Effector memory CD8-positive, alpha-beta T cell (primary cell): Measurements from ENCODE around the gene TRPM2.
"Not testable (repeated sequence)": the region's sequence is repeated elsewhere in the genome, so short reads cannot be mapped to it uniquely, and the experiment has no call there.

ENCODE experiments used
- ATAC-seq: fragments of 150-1000 bp; cut with Tn5 transposase; replicated peaks from 2 replicates; pipeline ENCODE4 v1.10.0; 2021; ENCODE audit warnings: mild to moderate bottlenecking, moderate library complexity
- DNase-seq, 3 experiments: peaks; one replicate each; pipeline ENCODE4 v3.0.0; 2021
- H3K27ac Mint-ChIP-seq, 2 donors: one replicate each; pipeline ENCODE4 v1.8.0; 2022; ENCODE audit warnings: mild to moderate bottlenecking in 2 of 2, mixed read lengths in 2 of 2, moderate library complexity in 2 of 2
- H3K27me3 Mint-ChIP-seq, 2 donors: one replicate each; pipeline ENCODE4 v1.8.0; 2022; ENCODE audit warnings: mixed read lengths in 2 of 2
- H3K36me3 Mint-ChIP-seq: one replicate; pipeline ENCODE4 v1.8.0; 2022; ENCODE audit warnings: mild to moderate bottlenecking, moderate library complexity, mixed read lengths; ENCODE audit not compliant: insufficient read depth
- H3K4me1 Mint-ChIP-seq, 2 donors: one replicate each; pipeline ENCODE4 v1.8.0; 2022; ENCODE audit warnings: low read depth in 2 of 2, mixed read lengths in 2 of 2
- H3K4me3 Mint-ChIP-seq, 2 donors: one replicate each; pipeline ENCODE4 v1.8.0; 2022; ENCODE audit warnings: mild to moderate bottlenecking in 2 of 2, mixed read lengths in 2 of 2, moderate library complexity in 2 of 2
- H3K9me3 Mint-ChIP-seq, 2 donors: one replicate each; pipeline ENCODE4 v1.8.0; 2022; ENCODE audit warnings: mixed read lengths in 2 of 2

TRPM2 gene

GRCh38 chr21:44413566-44414290 lies 60.3 kb downstream of the TRPM2 start:
- ATAC-seq: no peak
- H3K36me3 Mint-ChIP-seq: no peaks in the 10 kb centered on the region
- no peak overlapping the region for H3K4me3 Mint-ChIP-seq
- H3K27ac Mint-ChIP-seq: no peak overlapping the region
- H3K27me3 Mint-ChIP-seq: no peaks in the 10 kb centered on the region
- no peak for DNase-seq
- H3K9me3 Mint-ChIP-seq: no peaks in the 10 kb centered on the region
- no peaks in the 10 kb centered on the region for H3K4me1 Mint-ChIP-seq

- Mint-ChIP-seq H3K4me3 (no peak overlapping the region), H3K36me3 (no peaks in the 10 kb centered on the region), H3K4me1 (no peaks in the 10 kb centered on the region), H3K27me3 (no peaks in the 10 kb centered on the region), H3K27ac (no peak overlapping the region), H3K9me3 (peaks cover 1 to 5% of the 10 kb centered on the region in 2 donors)
- DNase-seq (no peak), ATAC-seq (no peak)
Measured at GRCh38 chr21:44414291-44415072, 61.1 kb downstream of the TRPM2 start.

- Mint-ChIP-seq H3K4me1 (no peaks in the 10 kb centered on the region), H3K36me3 (no peaks in the 10 kb centered on the region), H3K9me3 (peaks cover 5 to 9% of the 10 kb centered on the region in 2 donors), H3K4me3 (no peak overlapping the region), H3K27ac (peak overlapping the region in 1 of 2 donors; percentile 10), H3K27me3 (no peaks in the 10 kb centered on the region)
- DNase-seq (no peak), ATAC-seq (no peak)
Measured at GRCh38 chr21:44415073-44416025, 61.9 kb downstream of the TRPM2 start.

- ATAC-seq (no peak), DNase-seq (no peak)
- Mint-ChIP-seq H3K9me3 (peaks cover 5 to 9% of the 10 kb centered on the region in 2 donors), H3K27ac (no peak overlapping the region), H3K4me3 (no peak overlapping the region), H3K4me1 (no peaks in the 10 kb centered on the region), H3K36me3 (no peaks in the 10 kb centered on the region), H3K27me3 (no peaks in the 10 kb centered on the region)
Measured at GRCh38 chr21:44416193-44416592, 62.8 kb downstream of the TRPM2 start.

GRCh38 chr21:44417621-44418107 lies 64.2 kb downstream of the TRPM2 start:
- H3K4me3 Mint-ChIP-seq, ATAC-seq, DNase-seq, H3K4me1 Mint-ChIP-seq, H3K27ac Mint-ChIP-seq, H3K36me3 Mint-ChIP-seq, H3K9me3 Mint-ChIP-seq, H3K27me3 Mint-ChIP-seq: not testable (repeated sequence)

GRCh38 chr21:44418108-44418875 lies 64.9 kb downstream of the TRPM2 start:
- H3K27me3 Mint-ChIP-seq: no peaks in the 10 kb centered on the region
- H3K4me3 Mint-ChIP-seq: no peak overlapping the region
- H3K9me3 Mint-ChIP-seq: peaks cover 5 to 9% of the 10 kb centered on the region in 2 donors
- no peak for DNase-seq
- no peak for ATAC-seq
- peak overlapping the region in 1 of 2 donors; percentile 46 for H3K27ac Mint-ChIP-seq
- no peaks in the 10 kb centered on the region for H3K4me1 Mint-ChIP-seq
- H3K36me3 Mint-ChIP-seq: no peaks in the 10 kb centered on the region

- no peaks in the 10 kb centered on the region for H3K27me3 Mint-ChIP-seq
- no peak for ATAC-seq
- no peaks in the 10 kb centered on the region for H3K36me3 Mint-ChIP-seq
- DNase-seq: no peak
- no peaks in the 10 kb centered on the region for H3K4me1 Mint-ChIP-seq
- H3K4me3 Mint-ChIP-seq: no peak overlapping the region
- no peak overlapping the region for H3K27ac Mint-ChIP-seq
- H3K9me3 Mint-ChIP-seq: peaks cover 5 to 9% of the 10 kb centered on the region in 2 donors
Measured at GRCh38 chr21:44418876-44419230, 65.4 kb downstream of the TRPM2 start.

GRCh38 chr21:44419679-44420078 lies 66.3 kb downstream of the TRPM2 start:
- Mint-ChIP-seq H3K36me3 (no peaks in the 10 kb centered on the region), H3K4me3 (no peak overlapping the region), H3K4me1 (no peaks in the 10 kb centered on the region), H3K27ac (peak overlapping the region in 1 of 2 donors; percentile 4), H3K27me3 (no peaks in the 10 kb centered on the region), H3K9me3 (peaks cover 5 to 9% of the 10 kb centered on the region in 2 donors)
- no peak for ATAC-seq
- no peak for DNase-seq

GRCh38 chr21:44420416-44421205 lies 67.2 kb downstream of the TRPM2 start:
- peaks cover 5 to 9% of the 10 kb centered on the region in 2 donors for H3K9me3 Mint-ChIP-seq
- no peaks in the 10 kb centered on the region for H3K36me3 Mint-ChIP-seq
- H3K27ac Mint-ChIP-seq: peak overlapping the region in 1 of 2 donors; percentile 4
- DNase-seq: no peak
- no peaks in the 10 kb centered on the region for H3K27me3 Mint-ChIP-seq
- no peak overlapping the region for H3K4me3 Mint-ChIP-seq
- no peaks in the 10 kb centered on the region for H3K4me1 Mint-ChIP-seq
- no peak for ATAC-seq

- peaks cover 5 to 9% of the 10 kb centered on the region in 2 donors for H3K9me3 Mint-ChIP-seq
- no peaks in the 10 kb centered on the region for H3K36me3 Mint-ChIP-seq
- peaks cover 0 to 4% of the 10 kb centered on the region in 2 donors for H3K4me1 Mint-ChIP-seq
- no peaks in the 10 kb centered on the region for H3K27me3 Mint-ChIP-seq
- no peak for DNase-seq
- H3K27ac Mint-ChIP-seq: no peak overlapping the region
- no peak for ATAC-seq
- no peak overlapping the region for H3K4me3 Mint-ChIP-seq
Measured at GRCh38 chr21:44421901-44422840, 68.8 kb downstream of the TRPM2 start.

- DNase-seq (no peak), ATAC-seq (no peak)
- Mint-ChIP-seq H3K4me1 (peaks cover 3 to 5% of the 10 kb centered on the region in 2 donors), H3K36me3 (no peaks in the 10 kb centered on the region), H3K4me3 (no peak overlapping the region), H3K27me3 (no peaks in the 10 kb centered on the region), H3K9me3 (peaks cover 5 to 9% of the 10 kb centered on the region in 2 donors), H3K27ac (no peak overlapping the region)
Measured at GRCh38 chr21:44423312-44423821, 69.9 kb downstream of the TRPM2 start.
